Tongue (tissue), 2 donors: ENCODE results near the gene TSPAN14. TPM values are rescaled to one million over a fixed set of nuclear protein-coding genes. Genes with fewer than 3 reads are reported as not detected.
"Not testable (repeated sequence)": the region's sequence is repeated elsewhere in the genome, so short reads cannot be mapped to it uniquely, and the experiment has no call there.

ENCODE experiments used
- DNase-seq: peaks from one replicate; pipeline ENCODE4 v3.0.0-alpha.2; 2015
- total RNA-seq: library from RNA; depleted of rRNA; stranded (reverse); fragments of >200 nt; gene quantifications from one replicate; pipeline ENCODE4 v1.2.3, GENCODE V29; 2014

TSPAN14 gene
- total RNA-seq, 1 donor from 2014 or later: 40.5 TPM

- no peak for DNase-seq
These were observed 14.8 kb downstream of the TSPAN14 start for GRCh38 chr10:80468806-80469421.

- no peak for DNase-seq
These were observed 16.2 kb downstream of the TSPAN14 start for GRCh38 chr10:80470266-80470665.

GRCh38 chr10:80471001-80471400 is 16.9 kb downstream of the TSPAN14 start:
- no peak for DNase-seq

GRCh38 chr10:80471715-80472233 is 17.7 kb downstream of the TSPAN14 start:
- DNase-seq: no peak

- DNase-seq: no peak
These were observed 18.4 kb downstream of the TSPAN14 start for GRCh38 chr10:80472234-80473095.

GRCh38 chr10:80473096-80473657 is 19.1 kb downstream of the TSPAN14 start:
- no peak for DNase-seq

- DNase-seq: no peak
These were observed 19.8 kb downstream of the TSPAN14 start for GRCh38 chr10:80473692-80474596.

- DNase-seq: no peak
These were observed 20.4 kb downstream of the TSPAN14 start for GRCh38 chr10:80474597-80474910.

- no peak for DNase-seq
These were observed 20.8 kb downstream of the TSPAN14 start for GRCh38 chr10:80474941-80475340.

DNA sequence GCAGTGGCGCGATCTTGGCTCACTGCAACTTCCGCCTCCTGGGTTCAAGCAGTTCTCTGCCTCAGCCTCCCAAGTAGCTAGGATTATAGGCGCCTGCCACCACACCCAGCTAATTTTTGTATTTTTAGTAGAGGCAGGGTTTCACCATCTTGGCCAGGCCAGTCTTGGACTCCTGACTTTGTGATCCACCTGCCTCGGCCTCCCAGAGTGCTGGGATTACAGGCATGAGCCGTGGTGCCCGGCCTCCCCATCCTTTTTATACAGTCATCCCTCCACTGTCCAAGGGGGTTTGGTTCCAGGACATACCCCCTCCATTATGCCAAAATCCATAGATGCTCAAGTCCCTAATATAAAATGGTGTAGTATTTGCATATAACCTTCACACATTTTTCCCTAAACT is 21.5 kb downstream of the TSPAN14 start:
- not testable (repeated sequence) for DNase-seq

DNA sequence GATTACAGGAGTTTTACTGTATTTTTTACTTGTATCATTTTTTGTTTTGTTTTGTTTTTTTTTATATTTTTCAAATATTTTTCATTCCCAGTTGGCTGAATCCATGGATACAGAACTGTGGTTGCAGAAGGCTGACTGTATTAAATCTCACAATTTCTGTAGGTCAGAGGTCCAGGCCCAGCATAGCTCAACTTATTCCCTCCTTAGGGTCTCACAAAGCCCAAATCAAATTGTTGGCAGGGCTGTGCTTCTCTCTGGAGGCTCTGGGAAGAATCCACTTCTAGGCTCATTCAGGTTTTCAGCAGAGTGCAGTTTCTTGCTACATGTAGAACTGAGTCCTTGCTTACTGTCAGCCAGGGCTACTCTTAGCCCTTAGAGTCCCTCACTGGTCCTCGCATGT is 22.6 kb downstream of the TSPAN14 start:
- no peak for DNase-seq

GRCh38 chr10:80477813-80478212 is 23.7 kb downstream of the TSPAN14 start:
- no peak for DNase-seq

GRCh38 chr10:80480373-80480772 is 26.3 kb downstream of the TSPAN14 start:
- not testable (repeated sequence) for DNase-seq

DNA sequence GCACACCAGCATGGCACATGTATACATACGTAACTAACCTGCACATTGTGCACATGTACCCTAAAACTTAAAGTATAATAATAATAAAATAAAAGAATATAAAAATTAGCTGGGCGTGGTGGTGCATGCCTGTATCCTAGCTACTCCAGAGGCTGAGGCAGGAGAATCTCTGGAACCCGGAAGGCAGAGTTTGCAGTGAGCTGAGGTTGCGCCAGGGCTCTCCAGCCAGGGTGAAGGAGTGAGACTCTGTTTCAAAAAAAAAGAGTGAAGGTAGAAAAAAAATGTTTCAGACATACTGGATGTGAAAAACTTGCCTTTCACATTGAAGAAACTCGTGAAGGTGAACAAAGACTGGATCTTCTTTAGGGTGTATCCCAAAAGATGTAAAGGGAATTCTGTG is 26.7 kb downstream of the TSPAN14 start:
- no peak for DNase-seq

DNA sequence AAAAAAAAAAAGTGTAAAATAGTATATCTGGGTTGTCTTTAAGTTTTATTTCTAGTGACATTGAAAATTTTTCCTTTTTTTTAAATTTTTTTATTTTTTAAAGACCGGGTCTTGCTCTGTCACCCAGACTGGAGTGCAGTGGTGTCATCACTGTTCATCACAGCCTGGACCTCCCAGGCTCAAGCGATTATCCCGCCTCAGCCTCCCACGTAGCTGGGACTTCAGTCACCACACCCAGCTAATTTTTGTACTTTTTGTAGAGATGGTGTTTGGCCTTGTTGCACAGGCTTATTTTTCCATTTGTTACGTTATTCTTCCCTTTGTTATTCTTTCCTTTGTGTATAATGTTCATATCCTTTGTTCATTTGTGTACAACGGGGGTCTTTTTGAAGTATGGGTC is 30.1 kb downstream of the TSPAN14 start:
- no peak for DNase-seq

DNA sequence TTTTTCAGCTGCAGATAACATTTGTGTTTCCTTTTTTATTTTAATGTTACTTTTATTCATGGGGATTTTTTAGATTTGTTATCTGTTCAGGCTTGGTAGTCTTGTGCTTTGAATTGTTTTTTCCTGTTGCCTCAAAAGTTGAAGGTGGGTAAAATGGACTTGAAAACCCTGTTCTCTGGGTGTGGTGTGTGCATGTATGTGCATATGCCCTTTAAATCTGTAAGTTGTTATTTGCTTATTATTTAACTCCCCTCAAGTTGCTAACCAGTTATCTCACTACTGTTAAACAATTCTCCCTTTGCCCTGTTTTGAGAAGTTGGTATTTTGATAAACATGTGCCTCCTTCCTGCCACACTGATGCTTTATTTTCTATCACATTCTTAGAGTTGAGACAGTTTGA is 30.6 kb downstream of the TSPAN14 start:
- no peak for DNase-seq

GRCh38 chr10:80485076-80485945 is 31.2 kb downstream of the TSPAN14 start:
- no peak for DNase-seq

GRCh38 chr10:80485946-80486764 is 32.0 kb downstream of the TSPAN14 start:
- no peak for DNase-seq

- no peak for DNase-seq
These were observed 32.8 kb downstream of the TSPAN14 start for GRCh38 chr10:80486785-80487420.

GRCh38 chr10:80487421-80487785 is 33.3 kb downstream of the TSPAN14 start:
- DNase-seq: no peak
